Transverse colon (tissue), 3 donors: ENCODE measurements around the gene PITPNM2.

Experiments used
- POLR2A ChIP-seq: fragments of 450-650 bp; IDR thresholded peaks from one replicate; pipeline ENCODE4 v1.6.1; 2016; ENCODE audit warnings: antibody characterized with exemption, mild to moderate bottlenecking, moderate library complexity
- TF ChIP-seq, protein P1 (sequence below), 5 experiments: fragments of 200-600 bp in 3 of 5; fragments of 450-650 bp in 2 of 5; sonication (generic) in 3 of 5; IDR thresholded peaks; 1 replicate in 2 of 5; 2 replicates in 3 of 5; pipeline ENCODE4 v1.5.1; 2016 to 2017; ENCODE audit warnings: antibody characterized with exemption in 5 of 5, inconsistent platforms in 3 of 5, mild to moderate bottlenecking in 2 of 5, moderate library complexity in 1 of 5

DNA sequence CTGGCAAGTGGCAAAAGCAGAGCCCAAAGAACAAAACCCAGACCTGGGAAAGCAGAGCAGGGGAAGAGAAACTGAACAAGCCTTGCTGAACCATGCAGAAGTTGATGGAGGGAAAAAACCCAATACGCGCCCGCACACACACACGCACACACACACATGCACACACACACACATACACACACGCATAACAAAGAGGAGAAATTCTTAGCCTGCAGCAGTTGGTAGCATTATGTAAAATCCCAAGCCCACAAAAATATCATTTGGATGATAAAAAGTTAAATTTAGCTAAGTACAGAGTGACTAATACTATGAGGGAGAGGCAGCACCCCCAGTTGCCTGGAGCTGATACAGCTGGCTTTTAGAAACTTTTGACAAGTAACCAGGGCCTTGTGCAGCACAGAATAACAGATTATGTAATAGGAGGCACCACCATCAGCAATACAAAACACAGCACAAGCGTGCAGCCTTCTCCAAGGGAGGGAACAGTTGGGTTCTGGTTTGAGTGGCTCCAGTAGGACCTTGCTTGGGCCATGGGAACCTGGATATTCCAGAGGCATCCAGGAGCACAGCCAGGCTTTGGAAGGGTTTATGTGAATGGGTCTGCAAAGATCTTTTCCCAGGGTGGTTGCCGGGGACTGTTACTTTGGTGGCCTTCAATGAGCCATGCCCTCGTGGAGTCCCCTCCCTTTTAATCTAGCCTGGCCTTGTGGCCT lies 35.3 kb downstream of the PITPNM2 start:
- TF ChIP-seq, protein P1, sequence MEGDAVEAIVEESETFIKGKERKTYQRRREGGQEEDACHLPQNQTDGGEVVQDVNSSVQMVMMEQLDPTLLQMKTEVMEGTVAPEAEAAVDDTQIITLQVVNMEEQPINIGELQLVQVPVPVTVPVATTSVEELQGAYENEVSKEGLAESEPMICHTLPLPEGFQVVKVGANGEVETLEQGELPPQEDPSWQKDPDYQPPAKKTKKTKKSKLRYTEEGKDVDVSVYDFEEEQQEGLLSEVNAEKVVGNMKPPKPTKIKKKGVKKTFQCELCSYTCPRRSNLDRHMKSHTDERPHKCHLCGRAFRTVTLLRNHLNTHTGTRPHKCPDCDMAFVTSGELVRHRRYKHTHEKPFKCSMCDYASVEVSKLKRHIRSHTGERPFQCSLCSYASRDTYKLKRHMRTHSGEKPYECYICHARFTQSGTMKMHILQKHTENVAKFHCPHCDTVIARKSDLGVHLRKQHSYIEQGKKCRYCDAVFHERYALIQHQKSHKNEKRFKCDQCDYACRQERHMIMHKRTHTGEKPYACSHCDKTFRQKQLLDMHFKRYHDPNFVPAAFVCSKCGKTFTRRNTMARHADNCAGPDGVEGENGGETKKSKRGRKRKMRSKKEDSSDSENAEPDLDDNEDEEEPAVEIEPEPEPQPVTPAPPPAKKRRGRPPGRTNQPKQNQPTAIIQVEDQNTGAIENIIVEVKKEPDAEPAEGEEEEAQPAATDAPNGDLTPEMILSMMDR (IDR thresholded peaks at IDR 0.05) = no peak
- TF ChIP-seq POLR2A = no peak
